K562 (cell line): Measurements from ENCODE around the gene CAB39. TPM values are rescaled to one million over a fixed set of nuclear protein-coding genes. Genes with fewer than 3 reads are reported as not detected.

Experiments
- FOXA1 ChIP-seq: fragments of 450-650 bp; IDR thresholded peaks from 2 replicates; pipeline ENCODE4 v1.6.1; 2016; ENCODE audit warnings: mild to moderate bottlenecking, borderline replicate concordance
- GTF2A2 ChIP-seq: IDR thresholded peaks from 2 replicates; pipeline ENCODE4 v1.6.1; 2016; ENCODE audit warnings: mild to moderate bottlenecking, missing genetic modification characterization, missing compliant biosample characterization
- IRF1 ChIP-seq: sonication (generic); formaldehyde crosslinking; IDR thresholded peaks from 2 replicates; pipeline ENCODE4 v1.8.0; 2022; ENCODE audit warnings: missing genetic modification reagents, mild to moderate bottlenecking, borderline replicate concordance
- KLF16 ChIP-seq: IDR thresholded peaks from 2 replicates; pipeline ENCODE4 v1.6.1; 2016; ENCODE audit warnings: antibody characterized with exemption
- L3MBTL2 ChIP-seq: fragments of 450-650 bp; IDR thresholded peaks from 2 replicates; pipeline ENCODE4 v1.6.1; 2016; ENCODE audit warnings: mild to moderate bottlenecking, moderate library complexity
- MGA ChIP-seq: fragments of 450-650 bp; IDR thresholded peaks from 2 replicates; pipeline ENCODE4 v1.6.1; 2016; ENCODE audit warnings: mild to moderate bottlenecking, moderate library complexity
- MIER1 ChIP-seq: fragments of 450-650 bp; IDR thresholded peaks from 2 replicates; pipeline ENCODE4 v1.6.1; 2016; ENCODE audit warnings: antibody characterized with exemption, mild to moderate bottlenecking, low read depth
- MXI1 ChIP-seq: IDR thresholded peaks from 2 replicates; pipeline ENCODE4 v1.6.1; 2011; ENCODE audit warnings: low read depth, mild to moderate bottlenecking, improper control_type of control experiment, low read length
- NUFIP1 ChIP-seq: fragments of 450-650 bp; IDR thresholded peaks from 2 replicates; pipeline ENCODE4 v1.6.1; 2018; ENCODE audit not compliant: partially characterized antibody
- POU5F1 ChIP-seq: fragments of 150-350 bp; IDR thresholded peaks from 2 replicates; pipeline ENCODE4 v1.6.1; 2014; ENCODE audit warnings: borderline replicate concordance, low read length, low read depth, mild to moderate bottlenecking; ENCODE audit not compliant: partially characterized antibody
- RAD51 ChIP-seq: fragments of 450-650 bp; IDR thresholded peaks from 2 replicates; pipeline ENCODE4 v1.7.1; 2016; ENCODE audit warnings: low read depth, mild to moderate bottlenecking, borderline replicate concordance
- UBTF ChIP-seq, 2 experiments: IDR thresholded peaks; 2 replicates each; pipeline ENCODE4 v1.6.1; 2012; ENCODE audit warnings: improper control_type of control experiment in 2 of 2, low read depth in 2 of 2, low read length in 2 of 2, borderline replicate concordance in 1 of 2
- ZBED1 ChIP-seq: IDR thresholded peaks from 2 replicates; pipeline ENCODE4 v1.6.1; 2014
- ZNF121 ChIP-seq: sonication (generic); formaldehyde crosslinking; conservative IDR thresholded peaks from 2 replicates; pipeline ENCODE4 v1.8.0; 2022; ENCODE audit warnings: missing genetic modification reagents
- ZNF232 ChIP-seq: sonication (generic); formaldehyde crosslinking; IDR thresholded peaks from 2 replicates; pipeline ENCODE4 v1.8.0; 2022; ENCODE audit warnings: mild to moderate bottlenecking, missing genetic modification reagents
- ZNF436 ChIP-seq: fragments of 250-450, 450-650 bp; sonication (Bioruptor Pico); formaldehyde crosslinking; IDR thresholded peaks from 2 replicates; pipeline ENCODE4 v1.7.0; 2020; ENCODE audit warnings: mild to moderate bottlenecking
- polyA plus RNA-seq, 8 experiments: library from polyadenylated mRNA; depleted of rRNA in 4 of 8; stranded (reverse) in 5 of 8; unstranded in 3 of 8; fragments of >200 nt; fragmentation: Nextera tagmentation in 2 of 8; fragmentation: Illumina TruSeq in 1 of 8; extraction: Ambion mirVana in 2 of 8; extraction: Trizol in 1 of 8; gene quantifications; 2 replicates each; pipeline versions ENCODE4 v1.2.1 to v1.2.3, GENCODE V29; 2011 to 2014; ENCODE audit warnings: inconsistent platforms in 1 of 8, missing spikeins in 1 of 8
- total RNA-seq, 7 experiments: library from RNA; depleted of rRNA in 6 of 7; stranded (reverse); fragments of >200 nt in 6 of 7; fragmentation: Illumina TruSeq in 2 of 7; extraction: Trizol in 2 of 7; gene quantifications; 2 replicates each; pipeline versions ENCODE4 v1.2.1 to v1.2.3, GENCODE V29; 2011 to 2021; ENCODE audit warnings: low replicate concordance in 1 of 7

Gene CAB39
- total and polyA plus RNA-seq, 9 of the 15 experiments (the other 6 are each of a cell fraction or from before 2014, with no cell fraction given), result 27.2 to 94.4 (median 70.1) TPM

GRCh38 chr2:230664844-230665243, 47.8 kb upstream of the CAB39 start (continued):
- TF ChIP-seq MGA (no peak), ZNF232 (CRISPR knock-in tag) (no peak), NUFIP1 (no peak), MXI1 (no peak), ZBED1 (no peak), MIER1 (no peak), IRF1 (no peak), ZNF121 (CRISPR knock-in tag) (no peak), UBTF (IDR thresholded peaks at IDR 0.05; ENCODE audit: borderline replicate concordance in 1 of 2, low read depth in 2 of 2, low read length in 2 of 2) (no peak), L3MBTL2 (no peak), ZNF436 (CRISPR knock-in tag) (no peak), POU5F1 (no peak), FOXA1 (no peak), RAD51 (no peak), GTF2A2 (tag) (no peak), KLF16 (no peak)
